Fibroblast of peridontal ligament (primary cell): Measurements from ENCODE around the gene AIP.
"Not testable (repeated sequence)": the region's sequence is repeated elsewhere in the genome, so short reads cannot be mapped to it uniquely, and the experiment has no call there.

ENCODE experiments used
- DNase-seq: peaks from one replicate; pipeline ENCODE4 v3.0.0-alpha.2; 2010; ENCODE audit errors: extremely low read depth

Gene AIP

GRCh38 chr11:67468759-67469507, 13.9 kb upstream of the AIP start, which contains the start of gene TMEM134:
Gene TMEM134 (minus strand): TSS chr11:67469251. CDS start chr11:67469192, 59 bp downstream.
- DNase-seq = peak; percentile 84

- DNase-seq = no peak
These were observed 13.4 kb upstream of the AIP start for GRCh38 chr11:67469508-67469811.

- DNase-seq = no peak
These were observed 12.4 kb upstream of the AIP start for GRCh38 chr11:67470337-67471002.

GRCh38 chr11:67472882-67473281, 9.9 kb upstream of the AIP start:
- DNase-seq = no peak

- DNase-seq = not testable (repeated sequence)
These were observed 6.1 kb upstream of the AIP start for GRCh38 chr11:67476692-67477091.

- DNase-seq = not testable (repeated sequence)
These were observed 5.3 kb upstream of the AIP start for GRCh38 chr11:67477344-67478050.

GRCh38 chr11:67482275-67482826, 475 bp upstream of the AIP start:
- DNase-seq = no peak

GRCh38 chr11:67483831-67484665, 1.2 kb downstream of the AIP start:
- no peak for DNase-seq

- no peak for DNase-seq
These were observed 2.1 kb downstream of the AIP start for GRCh38 chr11:67484847-67485311.

- not testable (repeated sequence) for DNase-seq
These were observed 3.1 kb downstream of the AIP start for GRCh38 chr11:67485873-67486361.

GRCh38 chr11:67486481-67487195, 3.8 kb downstream of the AIP start:
- DNase-seq = no peak

GRCh38 chr11:67489203-67489884, 6.5 kb downstream of the AIP start:
- no peak for DNase-seq

GRCh38 chr11:67489885-67490726, 7.3 kb downstream of the AIP start:
- no peak for DNase-seq

GRCh38 chr11:67490727-67491065, 7.9 kb downstream of the AIP start:
- DNase-seq = no peak

- no peak for DNase-seq
These were observed 8.6 kb downstream of the AIP start for GRCh38 chr11:67491276-67492068.

GRCh38 chr11:67492069-67492727, 9.4 kb downstream of the AIP start:
- no peak for DNase-seq

- DNase-seq = no peak
These were observed 10.1 kb downstream of the AIP start for GRCh38 chr11:67492801-67493547.
